HG02623 (cell line): Measurements from ENCODE around the gene PRKAR1B.

Source experiments
- ATAC-seq: cut with Tn5 transposase; IDR thresholded peaks from one replicate; pipeline ENCODE4 v1.9.1; 2021; ENCODE audit warnings: moderate library complexity; ENCODE audit not compliant: unreplicated experiment

The PRKAR1B gene

GRCh38 chr7:575425-576366 is 151.4 kb downstream of the PRKAR1B start:
- ATAC-seq, result no peak

GRCh38 chr7:574661-575395 is 152.3 kb downstream of the PRKAR1B start:
- ATAC-seq, result no peak

- ATAC-seq, result no peak
Observed at GRCh38 chr7:573933-574381, 153.1 kb downstream of the PRKAR1B start.

- no peak for ATAC-seq
Observed at GRCh38 chr7:573269-573932, 153.7 kb downstream of the PRKAR1B start.

GRCh38 chr7:572416-573268 is 154.4 kb downstream of the PRKAR1B start:
- no peak for ATAC-seq

GRCh38 chr7:571718-572415 is 155.2 kb downstream of the PRKAR1B start:
- ATAC-seq, result no peak

- ATAC-seq, result no peak
Observed at GRCh38 chr7:571096-571717, 155.9 kb downstream of the PRKAR1B start.

- ATAC-seq, result no peak
Observed at GRCh38 chr7:570801-571070, 156.3 kb downstream of the PRKAR1B start.

GRCh38 chr7:569996-570800 is 156.9 kb downstream of the PRKAR1B start:
- ATAC-seq, result no peak

GRCh38 chr7:569071-569855 is 157.8 kb downstream of the PRKAR1B start:
- no peak for ATAC-seq

- ATAC-seq, result no peak
Observed at GRCh38 chr7:568031-568951, 158.8 kb downstream of the PRKAR1B start.

GRCh38 chr7:567305-567883 is 159.7 kb downstream of the PRKAR1B start:
- ATAC-seq, result no peak

- no peak for ATAC-seq
Observed at GRCh38 chr7:566100-566499, 161.0 kb downstream of the PRKAR1B start.

- no peak for ATAC-seq
Observed at GRCh38 chr7:564176-564865, 162.8 kb downstream of the PRKAR1B start.

GRCh38 chr7:563629-564170 is 163.4 kb downstream of the PRKAR1B start:
- no peak for ATAC-seq
